ENCODE measurements around the gene LSM8. TPM values are rescaled to one million over a fixed set of nuclear protein-coding genes. Genes with fewer than 3 reads are reported as not detected.

Gene LSM8
- total RNA-seq, 1 experiment from 2014 or later, result 61.5 TPM

- no peaks in the 10 kb centered on the region for H3K36me3 ChIP-seq (ENCODE audit: low read depth)
- H3K27me3 ChIP-seq (ENCODE audit: insufficient read depth, low read depth), result no peaks in the 10 kb centered on the region
- no peaks in the 10 kb centered on the region for H3K79me2 ChIP-seq (ENCODE audit: low read depth)
- peak in 1 of 2 experiments; percentile 35 for DNase-seq
- H3F3A ChIP-seq (ENCODE audit: insufficient read depth, low read depth), result no peaks in the 10 kb centered on the region
- H3K9me2 ChIP-seq (ENCODE audit: insufficient read depth), result no peaks in the 10 kb centered on the region
- CTCF ChIA-PET, result interaction anchor here (0.7 to 0.9 kb wide), 2 partner anchors 14 to 695 kb away, joined by 4 read pairs; no protein-coding TSS in a partner anchor
- H4K20me1 ChIP-seq (ENCODE audit: insufficient read depth), result no peaks in the 10 kb centered on the region; the same call in 1 of the 2 replicates
- H3K4me2 ChIP-seq, result no peak overlapping the region
- TF ChIP-seq EZH2 (IDR thresholded peaks at IDR 0.05; ENCODE audit: low read depth), result no peak
- TF ChIP-seq, protein P1, sequence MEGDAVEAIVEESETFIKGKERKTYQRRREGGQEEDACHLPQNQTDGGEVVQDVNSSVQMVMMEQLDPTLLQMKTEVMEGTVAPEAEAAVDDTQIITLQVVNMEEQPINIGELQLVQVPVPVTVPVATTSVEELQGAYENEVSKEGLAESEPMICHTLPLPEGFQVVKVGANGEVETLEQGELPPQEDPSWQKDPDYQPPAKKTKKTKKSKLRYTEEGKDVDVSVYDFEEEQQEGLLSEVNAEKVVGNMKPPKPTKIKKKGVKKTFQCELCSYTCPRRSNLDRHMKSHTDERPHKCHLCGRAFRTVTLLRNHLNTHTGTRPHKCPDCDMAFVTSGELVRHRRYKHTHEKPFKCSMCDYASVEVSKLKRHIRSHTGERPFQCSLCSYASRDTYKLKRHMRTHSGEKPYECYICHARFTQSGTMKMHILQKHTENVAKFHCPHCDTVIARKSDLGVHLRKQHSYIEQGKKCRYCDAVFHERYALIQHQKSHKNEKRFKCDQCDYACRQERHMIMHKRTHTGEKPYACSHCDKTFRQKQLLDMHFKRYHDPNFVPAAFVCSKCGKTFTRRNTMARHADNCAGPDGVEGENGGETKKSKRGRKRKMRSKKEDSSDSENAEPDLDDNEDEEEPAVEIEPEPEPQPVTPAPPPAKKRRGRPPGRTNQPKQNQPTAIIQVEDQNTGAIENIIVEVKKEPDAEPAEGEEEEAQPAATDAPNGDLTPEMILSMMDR (conservative IDR thresholded peaks at IDR 0.05), result peak; percentile 82
- no peak overlapping the region for H3K4me3 ChIP-seq
- POLR2A ChIA-PET (ENCODE audit: unreplicated experiment), result no interaction called here
- H3K9me3 ChIP-seq (ENCODE audit: insufficient read depth, low read depth), result peaks cover 7% of the 10 kb centered on the region; the same call in 1 of the 2 replicates
- H3K4me1 ChIP-seq (replicated peaks; ENCODE audit: insufficient read depth), result no peaks in the 10 kb centered on the region
- intact Hi-C loops (cut with micrococcal nuclease; ENCODE audit: unreplicated experiment), result no loop called here
- BruUV-seq (replicated peaks), result no TSS peak
- no peak overlapping the region for H2AFZ ChIP-seq
- no peak overlapping the region for H3K27ac ChIP-seq
These were observed 30.3 kb upstream of the LSM8 start for GRCh38 chr7:118153551-118154177.

DNA sequence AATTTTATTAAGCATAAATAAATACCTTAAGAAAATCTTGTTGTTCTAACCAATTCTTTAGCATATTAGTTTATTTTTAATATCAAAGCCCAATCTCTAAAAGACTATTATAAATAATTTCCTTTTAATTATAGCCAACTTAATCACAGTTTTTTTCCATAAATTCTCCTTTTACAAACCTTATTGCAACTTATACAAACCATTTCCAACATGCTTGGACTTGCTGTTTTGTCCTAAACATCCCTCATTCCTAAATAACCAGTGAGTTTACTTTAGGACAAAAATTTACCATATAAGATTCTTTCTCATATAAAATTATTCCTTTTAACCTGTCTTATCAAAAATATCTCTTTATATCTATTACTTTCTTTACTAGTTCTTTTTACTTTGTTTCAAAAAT lies 25.2 kb upstream of the LSM8 start:
- DNase-seq, result no peak
- Histone ChIP-seq H3K4me3 (no peak overlapping the region), H3K9me2 (ENCODE audit: insufficient read depth) (no peaks in the 10 kb centered on the region), H3K79me2 (ENCODE audit: low read depth) (no peaks in the 10 kb centered on the region), H3K4me2 (no peak overlapping the region), H3K4me1 (replicated peaks; ENCODE audit: insufficient read depth) (no peaks in the 10 kb centered on the region), H3F3A (ENCODE audit: insufficient read depth, low read depth) (no peaks in the 10 kb centered on the region), H3K36me3 (ENCODE audit: low read depth) (no peaks in the 10 kb centered on the region), H4K20me1 (ENCODE audit: insufficient read depth) (no peaks in the 10 kb centered on the region; the same call in 1 of the 2 replicates), H2AFZ (no peak overlapping the region), H3K9me3 (ENCODE audit: insufficient read depth, low read depth) (peaks cover 14% of the 10 kb centered on the region; the same call in 1 of the 2 replicates), H3K27ac (no peak overlapping the region), H3K27me3 (ENCODE audit: insufficient read depth, low read depth) (no peaks in the 10 kb centered on the region)
- TF ChIP-seq EZH2 (IDR thresholded peaks at IDR 0.05; ENCODE audit: low read depth), result no peak
- TF ChIP-seq, protein P1 (conservative IDR thresholded peaks at IDR 0.05), result no peak
- intact Hi-C loops (cut with micrococcal nuclease; ENCODE audit: unreplicated experiment), result no loop called here
- POLR2A ChIA-PET (ENCODE audit: unreplicated experiment), result no interaction called here
- BruUV-seq (replicated peaks), result no TSS peak
- CTCF ChIA-PET, result no interaction called here

- Histone ChIP-seq H3K4me1 (replicated peaks; ENCODE audit: insufficient read depth) (no peaks in the 10 kb centered on the region), H3K36me3 (ENCODE audit: low read depth) (no peaks in the 10 kb centered on the region), H4K20me1 (ENCODE audit: insufficient read depth) (no peaks in the 10 kb centered on the region), H3K4me3 (no peak overlapping the region), H3K4me2 (no peak overlapping the region), H3F3A (ENCODE audit: insufficient read depth, low read depth) (no peaks in the 10 kb centered on the region), H3K27ac (no peak overlapping the region), H3K79me2 (ENCODE audit: low read depth) (no peaks in the 10 kb centered on the region), H3K9me2 (ENCODE audit: insufficient read depth) (no peaks in the 10 kb centered on the region), H3K27me3 (ENCODE audit: insufficient read depth, low read depth) (no peaks in the 10 kb centered on the region), H2AFZ (no peak overlapping the region), H3K9me3 (ENCODE audit: insufficient read depth, low read depth) (no peaks in the 10 kb centered on the region)
- POLR2A ChIA-PET (ENCODE audit: unreplicated experiment), result no interaction called here
- no peak for DNase-seq
- no peak for TF ChIP-seq EZH2 (IDR thresholded peaks at IDR 0.05; ENCODE audit: low read depth)
- TF ChIP-seq, protein P1 (conservative IDR thresholded peaks at IDR 0.05), result no peak
- BruUV-seq (replicated peaks), result no TSS peak
- CTCF ChIA-PET, result no interaction called here
- intact Hi-C loops (cut with micrococcal nuclease; ENCODE audit: unreplicated experiment), result loop anchor here (5.0 kb wide), 1 partner anchor 432 kb away; no protein-coding TSS in a partner anchor
These were observed 14.8 kb upstream of the LSM8 start for GRCh38 chr7:118169146-118169545.
